Stimulated activated CD8-positive, alpha-beta memory T cell treated with anti-CD3 and anti-CD28 coated beads, Interleukin-2, amount 100 ng/mL, for 1 hour (primary cell): Measurements from ENCODE around the gene DERA.
A peak's percentile ranks its signal among the peaks of the same experiment; 100 is the strongest.
"Not testable (repeated sequence)": the region's sequence is repeated elsewhere in the genome, so short reads cannot be mapped to it uniquely, and the experiment has no call there.

Source experiments
- DNase-seq, 2 donors: peaks; one replicate each; pipeline ENCODE4 v3.0.0-alpha.2; 2020; ENCODE audit warnings: low read depth in 2 of 2

DERA gene

DNA sequence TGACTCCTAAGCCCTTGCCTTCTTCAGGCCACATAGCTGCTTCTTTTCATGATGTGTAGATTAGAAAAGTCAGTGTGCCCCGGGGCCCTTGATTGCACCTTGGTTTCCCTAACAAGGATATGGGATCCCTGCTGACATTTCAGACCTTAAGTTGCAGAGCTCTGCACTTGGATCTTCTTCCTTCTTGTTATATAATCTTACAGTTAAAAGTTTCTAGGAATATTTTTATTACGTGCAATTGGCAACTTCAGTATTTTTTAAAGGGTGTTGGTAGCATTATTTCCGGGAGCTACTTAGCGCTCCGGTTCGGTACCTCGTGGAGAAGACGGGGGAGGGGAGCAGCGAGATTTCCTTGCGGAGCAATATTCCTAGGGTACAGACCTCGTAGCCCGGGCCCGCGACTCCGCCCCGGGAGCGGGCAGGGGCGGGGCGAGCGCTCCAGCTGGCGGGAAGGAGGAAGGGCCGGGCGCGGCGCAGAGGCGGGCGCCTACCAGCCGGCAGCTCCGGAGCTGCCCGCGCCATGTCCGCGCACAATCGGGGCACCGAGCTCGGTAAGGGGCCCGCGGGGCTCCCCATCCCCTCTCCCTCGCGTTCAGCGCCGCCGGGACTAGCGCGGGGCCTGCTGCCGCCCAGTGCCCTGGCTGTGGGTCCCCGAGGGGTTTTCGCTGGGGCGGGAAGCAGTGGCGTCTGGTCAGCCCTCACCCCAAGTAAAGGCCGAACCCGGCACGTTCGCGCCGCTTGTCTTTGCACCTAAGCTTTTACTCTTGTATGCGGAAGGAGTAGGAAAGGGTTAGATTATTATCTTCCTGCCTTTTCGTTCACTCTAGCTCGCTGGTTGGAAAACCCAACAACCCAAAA lies at the start of gene DERA:
DERA (plus strand) TSS at position 469 of the 858 bp plus-strand sequence; CDS start at position 521, 52 bp downstream.
- DNase-seq, result peak; percentile 14 to 24

DNA sequence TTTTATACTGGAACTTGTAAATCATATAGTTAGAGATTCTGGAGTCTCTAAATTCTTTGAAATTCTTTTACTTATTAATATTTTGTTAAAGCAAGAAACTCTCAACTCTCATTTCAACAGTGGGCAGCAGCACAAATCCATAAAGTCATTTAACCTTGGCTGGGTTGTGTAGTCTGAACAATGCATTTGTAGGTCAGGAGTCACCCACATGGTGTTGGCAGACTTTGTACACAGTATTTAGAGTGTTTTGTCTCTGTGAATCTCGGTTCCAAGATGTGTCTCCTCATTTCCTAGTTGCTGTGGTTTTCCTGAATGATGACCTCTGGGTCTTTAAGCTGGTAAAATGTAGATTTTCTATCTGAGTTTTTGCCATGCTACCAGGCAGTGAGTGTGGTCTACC lies 49.7 kb upstream of the DERA start:
- no peak for DNase-seq

DNA sequence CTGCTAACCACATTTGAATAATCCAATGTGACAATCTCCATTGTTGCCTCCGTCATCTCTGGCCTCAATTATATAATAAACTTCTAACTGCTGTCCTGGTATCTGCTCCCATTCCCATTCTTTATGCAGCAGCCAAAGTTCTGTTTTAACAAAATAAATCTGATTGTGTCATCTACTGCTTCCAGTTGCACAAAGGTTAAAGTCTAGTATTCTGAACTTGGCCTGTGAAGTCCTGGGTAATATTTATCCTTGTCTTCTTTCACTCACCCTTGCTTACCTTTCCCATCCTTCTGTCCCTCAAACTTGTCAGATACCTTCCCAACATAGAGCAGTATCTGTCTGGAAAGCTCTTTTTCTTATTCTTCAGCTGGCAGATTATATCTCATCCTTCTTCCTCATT lies 48.3 kb upstream of the DERA start:
- DNase-seq, result no peak

DNA sequence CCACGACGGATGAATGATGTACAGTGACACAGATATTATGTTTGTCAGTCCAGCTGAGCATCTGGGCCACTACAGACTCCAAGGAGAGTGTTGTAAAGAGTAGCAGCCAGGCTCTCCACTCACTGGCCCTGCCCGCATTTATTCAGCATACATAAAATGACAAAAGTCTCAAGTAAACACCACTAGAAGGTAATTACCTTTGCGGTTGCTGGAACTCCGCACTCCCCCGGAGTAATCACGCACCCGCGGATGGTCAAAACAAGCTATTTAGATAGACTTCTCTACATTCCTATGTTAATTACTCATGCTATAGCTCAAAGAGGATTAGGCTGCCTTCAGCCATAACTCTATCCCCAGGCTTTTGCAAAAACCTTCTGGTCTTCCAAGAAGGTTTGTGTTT lies 47.8 kb upstream of the DERA start:
- DNase-seq, result no peak

DNA sequence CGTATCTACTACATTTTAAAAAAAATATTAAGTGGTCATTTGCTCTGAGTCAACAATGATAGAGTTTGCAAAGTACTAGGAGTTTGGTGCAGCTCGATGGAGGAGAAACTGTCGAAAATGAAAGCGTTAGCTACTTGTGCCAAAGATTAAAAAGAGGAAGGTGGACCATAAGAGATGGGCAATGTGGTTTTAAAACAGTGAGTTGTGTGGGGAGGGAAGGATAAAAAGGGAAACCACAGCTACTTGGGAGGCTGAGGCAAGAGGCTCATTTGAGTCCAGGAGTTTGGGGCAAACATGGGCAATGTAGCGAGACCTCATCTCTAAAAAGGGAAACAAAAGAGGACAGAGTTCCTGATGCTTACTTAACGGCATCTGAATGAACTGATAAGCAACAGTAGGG lies 47.1 kb upstream of the DERA start:
- no peak for DNase-seq

DNA sequence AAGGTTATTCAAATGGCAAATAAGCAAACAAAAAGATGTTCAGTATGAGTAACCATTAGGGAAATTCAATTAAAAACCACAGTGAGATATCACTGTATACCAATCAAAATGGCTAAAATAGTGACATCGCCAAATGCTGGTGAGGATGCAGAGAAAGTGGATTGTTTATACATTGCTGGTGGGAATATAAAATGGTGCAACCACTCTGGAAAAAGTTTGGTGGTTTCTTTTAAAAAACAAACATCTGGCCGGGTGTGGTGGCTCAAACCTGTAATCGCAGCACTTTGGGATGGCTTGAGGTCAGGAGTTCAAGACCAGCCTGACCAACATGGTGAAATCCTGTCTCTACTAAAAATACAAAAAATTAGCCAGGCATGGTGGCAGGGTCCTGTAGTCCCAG lies 42.9 kb upstream of the DERA start:
- no peak for DNase-seq

DNA sequence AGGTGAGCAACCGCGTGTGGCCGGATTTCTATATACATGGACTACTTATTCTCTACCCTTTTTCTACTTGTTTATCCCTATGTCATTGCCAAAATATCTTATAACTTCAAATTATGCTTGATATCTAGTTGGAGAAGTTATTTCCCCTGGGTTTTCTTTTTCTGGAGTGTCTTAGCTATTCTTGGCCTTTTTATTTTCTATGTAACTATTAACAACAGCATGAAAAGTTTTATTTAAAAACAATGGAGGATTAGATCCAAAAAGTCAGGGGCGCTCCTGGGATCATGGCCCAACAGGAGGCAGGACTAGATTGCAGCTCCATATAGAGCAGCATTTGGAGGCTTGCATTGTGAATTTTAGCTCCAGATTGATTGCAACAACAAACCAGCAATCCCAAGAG lies 37.6 kb upstream of the DERA start:
- no peak for DNase-seq

DNA sequence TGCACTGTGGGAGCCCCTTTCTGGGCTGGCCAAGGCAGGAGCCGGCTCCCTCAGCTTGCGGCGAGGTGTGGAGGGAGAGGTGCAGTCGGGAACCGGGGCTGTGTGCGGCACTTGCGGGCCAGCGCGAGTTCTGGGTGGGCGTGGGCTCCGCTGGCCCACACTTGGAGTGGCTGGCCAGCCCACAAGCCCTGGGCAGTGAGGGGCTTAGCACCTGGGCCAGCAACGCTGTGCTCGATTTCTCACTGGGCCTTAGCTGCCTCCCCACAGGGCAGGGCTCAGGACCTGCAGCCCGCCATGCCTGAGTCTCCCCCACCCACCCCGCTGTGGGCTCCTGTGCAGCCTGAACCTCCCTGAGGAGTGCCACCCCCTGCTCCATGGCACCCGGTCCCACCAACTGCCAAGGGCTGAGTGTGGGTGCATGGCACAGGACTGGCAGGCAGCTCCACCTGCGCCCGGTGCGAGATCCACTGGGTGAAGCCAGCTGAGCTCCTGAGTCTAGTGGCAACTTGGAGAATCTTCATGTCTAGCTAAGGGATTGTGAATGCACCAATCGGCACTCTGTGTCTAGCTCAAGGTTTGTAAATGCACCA lies 36.5 kb upstream of the DERA start:
- DNase-seq, result not testable (repeated sequence)

DNA sequence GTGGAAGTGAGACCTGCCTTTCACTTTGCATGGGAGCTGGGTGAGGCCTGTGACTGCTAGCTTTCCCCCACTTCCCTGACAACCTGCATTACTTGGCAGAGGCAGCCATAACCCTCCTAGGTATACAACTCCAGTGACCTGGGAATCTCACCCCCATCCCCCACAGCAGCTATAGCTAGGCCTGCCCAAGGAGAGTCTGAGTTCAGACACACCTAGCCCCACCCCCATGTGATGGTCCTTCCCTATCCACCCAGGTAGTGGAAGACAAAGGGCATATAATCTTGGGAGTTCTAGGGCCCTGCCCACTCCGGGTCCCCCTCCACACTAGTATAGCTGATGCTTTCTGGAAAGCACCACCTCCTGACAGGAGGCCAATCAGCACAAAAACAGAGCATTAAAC lies 35.3 kb upstream of the DERA start:
- no peak for DNase-seq

DNA sequence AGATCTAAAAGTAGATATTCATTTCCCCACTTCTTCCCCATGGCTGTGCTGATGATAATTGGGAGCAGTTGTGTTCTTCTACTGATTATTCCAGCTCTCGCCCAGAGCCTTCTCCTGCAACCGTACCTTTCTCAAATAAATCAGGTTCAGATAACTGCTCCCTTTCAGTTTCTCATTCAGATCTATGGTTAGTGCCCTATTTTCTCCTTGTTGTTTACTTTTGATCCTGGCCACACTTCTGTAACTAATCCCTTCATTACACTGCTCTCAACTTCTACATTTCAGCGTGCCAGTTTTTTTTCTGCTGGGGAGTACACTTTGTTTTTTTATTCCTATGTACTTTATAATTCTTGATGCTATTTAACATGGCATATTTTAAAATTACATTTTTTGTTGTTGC lies 31.7 kb upstream of the DERA start:
- no peak for DNase-seq

DNA sequence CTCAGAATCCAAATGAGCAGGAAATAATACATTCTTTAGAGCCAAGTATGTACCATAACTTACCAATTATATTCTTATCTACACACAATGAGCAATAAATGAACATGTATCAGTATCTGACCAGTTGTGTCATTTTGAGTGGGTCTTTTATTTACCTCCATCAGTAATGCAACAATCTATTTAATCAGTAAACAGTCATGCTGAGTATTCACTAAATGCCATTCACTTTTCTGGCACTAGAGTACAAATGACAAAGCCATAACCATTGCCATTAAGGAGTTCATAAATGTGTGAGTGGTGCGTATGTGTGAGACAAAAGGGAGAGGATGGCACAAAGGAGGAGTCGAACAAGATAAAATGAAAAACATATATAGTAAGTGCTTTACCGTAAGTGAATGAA lies 30.4 kb upstream of the DERA start:
- no peak for DNase-seq

DNA sequence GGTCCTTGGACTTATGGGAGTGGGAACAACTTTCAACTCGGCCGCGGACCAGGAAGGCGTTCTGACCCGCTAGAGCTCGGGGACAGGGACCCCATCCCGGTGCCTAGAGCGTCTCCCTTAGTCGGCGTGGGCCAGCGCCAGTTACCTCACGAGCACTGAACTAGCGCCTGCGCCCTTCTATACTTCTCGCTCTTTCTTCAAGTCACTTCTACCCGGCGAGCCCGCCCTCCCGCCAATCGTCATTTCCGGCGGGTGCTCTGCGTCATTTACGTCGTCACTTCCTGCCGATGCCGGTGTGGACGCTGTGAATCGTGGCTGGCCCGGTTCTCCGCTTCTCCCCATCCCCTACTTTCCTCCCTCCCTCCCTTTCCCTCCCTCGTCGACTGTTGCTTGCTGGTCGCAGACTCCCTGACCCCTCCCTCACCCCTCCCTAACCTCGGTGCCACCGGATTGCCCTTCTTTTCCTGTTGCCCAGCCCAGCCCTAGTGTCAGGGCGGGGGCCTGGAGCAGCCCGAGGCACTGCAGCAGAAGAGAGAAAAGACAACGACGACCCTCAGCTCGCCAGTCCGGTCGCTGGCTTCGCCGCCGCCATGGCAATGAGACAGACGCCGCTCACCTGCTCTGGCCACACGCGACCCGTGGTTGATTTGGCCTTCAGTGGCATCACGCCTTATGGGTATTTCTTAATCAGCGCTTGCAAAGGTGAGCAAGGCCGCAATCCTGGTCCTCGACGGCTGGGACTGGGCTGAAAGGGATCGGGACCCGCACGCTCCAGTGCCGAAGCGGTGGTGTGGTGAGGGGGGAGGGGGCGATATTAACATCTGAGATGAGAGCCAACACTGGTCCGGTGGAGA lies 28.8 kb upstream of the DERA start, which contains the start of gene STRAP:
STRAP (plus strand) TSS at position 270 of the 854 bp plus-strand sequence; CDS start at position 591, 321 bp downstream.
- DNase-seq, result peak; percentile 90 to 94

DNA sequence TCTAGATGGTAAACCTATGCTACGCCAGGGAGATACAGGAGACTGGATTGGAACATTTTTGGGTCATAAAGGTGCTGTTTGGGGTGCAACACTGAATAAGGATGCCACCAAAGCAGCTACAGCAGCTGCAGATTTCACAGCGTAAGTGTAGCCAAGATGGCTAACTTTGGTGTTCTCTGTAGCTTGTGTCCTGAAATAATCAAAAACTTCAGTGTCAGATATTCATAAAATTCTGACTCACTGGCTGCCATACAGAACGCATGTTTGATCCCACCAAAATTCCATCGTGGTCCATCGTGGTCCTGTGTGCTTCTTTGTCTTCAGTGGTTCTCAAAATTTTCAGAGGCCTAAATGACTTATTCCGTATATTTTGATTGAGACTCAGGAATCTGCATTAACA lies 27.6 kb upstream of the DERA start:
- no peak for DNase-seq

DNA sequence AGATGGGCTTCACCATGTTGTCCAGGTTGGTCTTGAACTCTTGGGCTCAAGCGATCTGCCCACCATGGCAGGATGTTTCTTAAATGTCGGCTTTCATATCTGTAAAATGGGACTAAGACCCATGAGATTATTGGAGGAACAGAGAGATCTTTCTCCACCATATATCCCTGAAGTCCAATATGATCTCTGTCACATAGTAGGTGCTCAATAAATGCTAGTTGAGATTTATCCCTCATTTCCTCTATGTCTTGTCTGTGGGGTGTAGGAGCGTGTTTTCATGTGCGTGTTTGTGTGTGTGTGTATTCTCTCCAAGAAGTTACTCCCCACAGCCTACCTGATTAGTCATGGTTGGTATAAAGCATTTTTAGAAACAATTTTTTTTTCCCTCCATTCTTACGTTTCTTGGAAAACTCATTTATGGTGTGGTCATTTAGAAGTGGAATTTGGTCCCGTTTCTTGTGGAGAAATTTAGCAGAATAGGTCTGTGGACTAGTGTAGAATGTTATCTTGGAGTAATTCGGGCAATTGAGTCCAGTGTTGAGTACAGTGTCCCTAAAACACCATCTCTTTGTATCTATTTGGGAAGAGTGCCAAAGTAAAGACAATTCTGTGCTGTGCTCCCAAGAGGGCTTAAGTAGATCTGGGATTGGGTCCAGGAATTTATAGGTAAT lies 24.6 kb upstream of the DERA start:
- DNase-seq, result no peak

DNA sequence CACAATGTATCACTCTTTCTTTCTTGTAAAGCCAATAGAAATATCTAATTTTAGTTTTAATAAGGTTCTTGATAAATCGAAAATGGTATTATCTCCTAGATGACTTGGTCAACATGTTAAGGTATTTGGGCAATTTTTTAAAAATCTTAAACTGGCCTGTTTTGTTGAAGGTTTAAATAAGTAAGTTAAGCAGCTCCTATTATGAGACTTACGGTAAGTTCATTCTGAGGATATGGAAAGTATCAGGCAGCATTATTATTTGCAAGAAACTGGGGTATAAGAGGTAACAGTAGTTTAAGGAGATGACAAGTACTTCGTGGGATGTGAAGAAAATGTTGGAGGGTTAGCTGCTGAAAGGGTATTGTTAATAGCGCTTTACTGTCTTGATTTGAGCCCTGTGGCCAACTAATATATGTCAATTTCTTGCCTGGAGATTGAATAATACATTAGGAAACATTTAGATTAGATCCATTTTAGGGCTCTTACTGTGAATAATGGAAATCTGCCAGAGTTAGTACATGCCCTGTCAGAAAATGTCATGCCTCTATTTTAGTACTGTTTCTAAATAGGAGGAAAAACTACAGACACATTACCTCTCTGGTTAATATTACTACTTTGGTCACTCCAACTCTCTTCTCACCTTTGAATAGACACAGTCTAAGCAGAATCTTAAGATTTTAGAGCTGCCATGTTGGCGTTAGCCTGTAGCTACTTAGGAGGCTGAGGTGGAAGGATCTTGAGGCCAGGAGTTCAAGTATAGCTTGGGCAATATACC lies 23.9 kb upstream of the DERA start:
- no peak for DNase-seq

DNA sequence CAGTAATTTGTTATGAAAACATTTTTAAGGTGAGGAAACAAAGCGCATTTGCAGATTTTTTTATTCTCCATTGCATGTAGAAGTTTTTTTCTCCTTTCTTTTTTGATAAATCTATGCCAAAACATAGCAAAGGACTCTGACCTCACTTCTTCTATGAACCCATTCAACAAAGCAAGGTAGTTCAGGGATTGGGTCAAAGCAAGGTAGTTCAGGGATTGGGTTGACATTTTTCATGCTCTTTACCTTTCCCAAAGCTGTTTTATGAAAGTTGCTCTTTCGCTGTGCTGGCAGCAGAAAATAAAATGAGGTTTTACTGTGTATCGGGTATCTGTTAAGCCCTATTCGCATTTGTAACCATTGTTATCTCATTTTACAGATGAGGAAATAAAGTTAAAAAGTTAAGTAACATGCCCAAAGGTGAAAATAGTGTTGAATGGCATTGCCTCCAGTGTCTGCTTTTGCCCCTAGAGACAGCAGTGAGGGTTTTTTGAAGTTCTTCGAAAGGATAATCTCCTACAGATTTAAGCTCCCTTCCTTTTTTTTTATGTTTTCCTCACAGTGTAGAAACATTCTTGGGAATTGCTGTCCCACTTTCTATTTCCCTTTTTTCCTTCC lies 18.4 kb upstream of the DERA start:
- DNase-seq, result no peak

DNA sequence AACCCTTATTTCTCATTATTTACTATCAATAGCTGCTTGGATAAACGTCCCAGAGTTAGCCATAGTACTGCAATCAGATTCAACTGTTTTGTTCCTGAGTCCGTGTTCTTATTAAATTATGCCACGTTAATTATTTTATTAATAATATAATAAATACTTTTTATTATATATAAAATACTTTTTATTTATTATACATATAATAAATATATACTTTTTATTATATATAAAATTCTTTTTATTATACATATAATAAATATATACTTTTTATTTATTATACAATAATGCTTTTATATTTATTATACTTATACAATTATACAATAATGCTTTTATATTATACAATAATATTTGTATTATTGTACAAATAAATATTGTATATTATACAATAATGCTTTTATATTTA lies 17.9 kb upstream of the DERA start:
- DNase-seq, result no peak

DNA sequence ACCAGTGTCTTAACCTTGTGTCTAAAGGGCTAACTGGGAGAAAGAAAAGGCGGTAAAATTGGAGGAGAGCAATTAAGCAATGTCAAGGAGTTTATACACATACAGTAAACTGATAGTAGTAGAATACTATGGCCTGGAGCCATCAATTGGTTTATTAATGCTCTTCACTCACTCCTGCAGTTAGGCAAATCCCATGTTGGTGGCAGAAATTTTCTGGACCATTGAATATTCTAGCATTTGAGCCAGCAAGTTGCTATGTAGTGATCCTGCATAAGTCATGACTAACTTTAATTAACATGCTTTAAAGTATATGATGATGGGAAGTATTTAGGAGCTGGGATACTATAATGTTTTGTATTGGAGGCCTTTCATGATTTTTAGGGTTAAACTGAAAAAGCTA lies 14.3 kb upstream of the DERA start:
- no peak for DNase-seq

DNA sequence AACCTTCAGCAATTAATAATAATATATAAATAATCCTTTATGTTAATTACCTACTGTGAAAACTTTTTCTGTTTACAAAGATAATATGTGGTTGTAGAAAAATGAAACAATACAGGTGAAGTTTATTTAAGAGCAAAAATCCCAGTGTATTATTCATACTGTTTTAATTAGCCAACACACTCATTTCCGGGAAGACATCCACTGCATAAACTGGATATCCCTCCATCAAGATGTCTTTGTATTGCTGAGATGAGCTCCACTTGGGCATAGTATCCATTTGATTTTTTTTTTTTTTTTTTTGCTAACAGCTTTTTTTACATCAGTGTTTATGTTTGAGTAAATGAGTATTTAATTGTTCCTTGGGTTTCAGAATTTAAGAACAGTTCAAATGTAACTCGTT lies 13.7 kb upstream of the DERA start:
- no peak for DNase-seq

DNA sequence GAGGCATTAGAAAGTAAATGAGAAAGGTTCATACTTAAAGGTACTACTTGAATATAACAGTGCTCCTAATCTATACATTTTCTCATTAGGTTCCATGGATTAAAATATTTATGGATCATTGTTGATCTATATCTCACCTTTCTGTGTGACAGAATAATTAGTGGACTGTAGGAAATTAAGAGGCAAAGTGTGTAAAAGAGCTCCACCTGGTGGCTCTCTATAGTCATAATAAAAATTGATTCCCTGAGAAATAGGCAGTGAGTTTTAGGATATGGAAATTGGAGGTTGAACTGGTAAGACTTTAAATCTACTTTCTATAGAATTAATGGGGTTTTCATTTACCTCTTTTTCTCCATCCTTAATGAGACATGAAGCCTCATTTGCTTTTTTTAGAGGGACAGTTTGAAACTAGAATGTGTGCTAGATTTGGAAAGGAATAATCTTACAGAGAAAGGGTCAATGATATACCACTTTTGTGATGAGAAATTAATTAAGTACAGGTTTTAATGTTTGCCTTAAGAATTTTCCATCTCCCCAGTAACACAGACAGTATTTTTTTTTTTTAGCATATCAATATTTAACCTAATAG lies 11.8 kb upstream of the DERA start:
- DNase-seq, result no peak
